Measurements from ENCODE around the gene KIF3A. TPM values are rescaled to one million over a fixed set of nuclear protein-coding genes. Genes with fewer than 3 reads are reported as not detected.
A peak's percentile ranks its signal among the peaks of the same experiment; 100 is the strongest.

KIF3A gene
- total RNA-seq, 2 donors from 2014 or later, result 5.9 to 14.0 TPM

DNA sequence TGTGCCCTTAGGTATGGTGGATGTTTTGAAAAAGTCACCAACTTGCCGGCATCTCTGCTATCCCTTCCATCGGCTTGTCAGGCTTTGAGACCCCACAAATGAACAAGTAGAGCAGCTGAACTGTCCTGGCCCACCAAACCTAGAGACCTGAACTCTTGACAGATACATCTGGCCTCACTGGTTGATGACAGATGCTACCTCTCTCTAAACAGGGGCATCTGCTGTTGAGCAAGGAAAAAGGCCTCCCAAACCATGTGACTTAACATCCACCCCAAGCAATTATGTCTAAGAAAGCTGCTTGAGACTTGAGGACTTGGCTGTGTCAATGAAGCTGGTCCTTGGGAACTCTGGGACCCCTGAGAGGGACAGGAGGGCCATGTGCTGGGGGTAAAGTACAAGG, 12.2 kb upstream of the KIF3A start:
- Histone ChIP-seq H3K9me3 (no peaks in the 10 kb centered on the region), H3K27me3 (replicated peaks; ENCODE audit: insufficient read depth) (no peaks in the 10 kb centered on the region), H3K4me3 (no peak overlapping the region), H3K27ac (no peak overlapping the region), H3K36me3 (no peaks in the 10 kb centered on the region), H3K4me1 (replicated peaks) (no peaks in the 10 kb centered on the region)
- WGBS, result 100% methylated on average over 2 of the region's 2 CpGs
- no peak for DNase-seq (ENCODE audit: low spot score)
- TF ChIP-seq POLR2A (IDR thresholded peaks at IDR 0.05) (no peak), POLR2AphosphoS5 (IDR thresholded peaks at IDR 0.05) (no peak)
- TF ChIP-seq, protein P1, sequence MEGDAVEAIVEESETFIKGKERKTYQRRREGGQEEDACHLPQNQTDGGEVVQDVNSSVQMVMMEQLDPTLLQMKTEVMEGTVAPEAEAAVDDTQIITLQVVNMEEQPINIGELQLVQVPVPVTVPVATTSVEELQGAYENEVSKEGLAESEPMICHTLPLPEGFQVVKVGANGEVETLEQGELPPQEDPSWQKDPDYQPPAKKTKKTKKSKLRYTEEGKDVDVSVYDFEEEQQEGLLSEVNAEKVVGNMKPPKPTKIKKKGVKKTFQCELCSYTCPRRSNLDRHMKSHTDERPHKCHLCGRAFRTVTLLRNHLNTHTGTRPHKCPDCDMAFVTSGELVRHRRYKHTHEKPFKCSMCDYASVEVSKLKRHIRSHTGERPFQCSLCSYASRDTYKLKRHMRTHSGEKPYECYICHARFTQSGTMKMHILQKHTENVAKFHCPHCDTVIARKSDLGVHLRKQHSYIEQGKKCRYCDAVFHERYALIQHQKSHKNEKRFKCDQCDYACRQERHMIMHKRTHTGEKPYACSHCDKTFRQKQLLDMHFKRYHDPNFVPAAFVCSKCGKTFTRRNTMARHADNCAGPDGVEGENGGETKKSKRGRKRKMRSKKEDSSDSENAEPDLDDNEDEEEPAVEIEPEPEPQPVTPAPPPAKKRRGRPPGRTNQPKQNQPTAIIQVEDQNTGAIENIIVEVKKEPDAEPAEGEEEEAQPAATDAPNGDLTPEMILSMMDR (IDR thresholded peaks at IDR 0.05), result no peak
- intact Hi-C loops (cut with DNase I), result no loop called here

DNA sequence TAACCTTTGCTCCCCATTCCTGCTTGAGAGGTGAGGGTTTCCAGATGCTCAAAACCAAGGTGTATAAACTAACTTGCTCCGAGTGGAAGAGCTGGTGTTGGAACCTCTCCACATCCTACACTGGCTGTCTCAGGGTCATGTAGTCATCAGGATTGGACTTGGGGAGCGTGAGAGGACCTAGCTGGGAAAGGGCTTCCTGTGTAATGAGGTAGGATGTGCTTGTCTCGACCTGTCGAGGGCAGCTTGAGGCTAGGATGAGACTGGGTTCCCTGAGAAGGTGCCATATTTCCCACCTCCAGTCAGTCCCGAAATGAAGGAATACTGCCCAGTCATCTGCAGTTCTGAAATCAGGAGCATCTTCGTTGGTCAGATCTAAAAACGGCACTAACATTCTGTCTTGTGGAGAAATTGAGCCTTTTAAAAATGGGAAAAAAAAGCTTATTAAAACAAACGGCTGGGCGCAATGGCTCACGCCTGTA, 11.2 kb upstream of the KIF3A start:
- DNase-seq (ENCODE audit: low spot score), result no peak
- no peaks in the 10 kb centered on the region for H3K36me3 ChIP-seq
- no peaks in the 10 kb centered on the region for H3K27me3 ChIP-seq (replicated peaks; ENCODE audit: insufficient read depth)
- no peaks in the 10 kb centered on the region for H3K4me1 ChIP-seq (replicated peaks)
- intact Hi-C loops (cut with DNase I), result no loop called here
- H3K4me3 ChIP-seq, result no peak overlapping the region
- no peak overlapping the region for H3K27ac ChIP-seq
- 82% methylated on average over 10 of the region's 10 CpGs for WGBS
- H3K9me3 ChIP-seq, result no peaks in the 10 kb centered on the region
- TF ChIP-seq, protein P1 (IDR thresholded peaks at IDR 0.05), result no peak
- TF ChIP-seq POLR2A (IDR thresholded peaks at IDR 0.05), result no peak
- TF ChIP-seq POLR2AphosphoS5 (IDR thresholded peaks at IDR 0.05), result no peak

DNA sequence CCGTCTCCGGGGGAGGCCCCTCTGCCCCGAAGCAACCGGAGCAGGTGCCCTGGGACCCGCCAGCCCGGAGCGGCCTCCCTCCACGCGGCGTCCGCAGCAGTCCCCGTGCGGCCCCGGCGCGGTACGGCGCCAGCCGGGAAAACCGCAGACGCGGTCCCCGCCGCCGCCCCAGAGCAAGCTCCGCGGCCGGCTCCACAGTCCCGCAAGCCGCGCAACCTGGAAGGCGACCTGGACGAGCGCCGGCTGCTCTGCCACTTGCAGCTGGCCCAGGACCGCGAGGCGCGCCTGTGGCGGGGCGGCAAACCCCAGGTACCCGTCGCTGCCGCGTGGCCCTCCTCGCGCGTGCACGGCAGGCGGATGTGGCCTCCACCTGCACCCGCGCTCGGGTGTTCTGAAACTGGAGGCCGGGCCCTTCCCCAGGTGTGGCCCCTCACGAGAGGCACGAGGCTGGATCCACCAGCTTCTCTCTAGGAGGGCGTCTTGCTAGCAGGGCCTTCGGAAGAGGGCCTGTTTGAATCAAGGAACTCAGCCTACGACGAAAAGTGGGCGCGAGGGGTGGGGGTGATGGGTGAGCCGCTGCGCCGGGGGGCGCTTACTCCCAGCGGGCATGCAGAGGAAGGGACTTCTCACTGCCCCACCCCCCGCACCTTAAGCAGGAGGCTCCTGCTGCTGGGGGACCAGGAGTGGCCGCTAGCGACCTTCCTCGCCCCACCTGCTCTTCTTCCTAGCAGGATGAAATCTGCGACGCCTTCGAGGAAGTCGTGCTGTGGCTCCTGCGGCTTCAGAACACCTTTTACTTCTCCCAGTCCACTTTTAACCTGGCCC, 10.5 kb upstream of the KIF3A start:
- Histone ChIP-seq H3K27ac (no peak overlapping the region), H3K9me3 (no peaks in the 10 kb centered on the region), H3K4me1 (replicated peaks) (no peaks in the 10 kb centered on the region), H3K4me3 (peak overlapping the region; percentile 34 to 48), H3K36me3 (no peaks in the 10 kb centered on the region), H3K27me3 (replicated peaks; ENCODE audit: insufficient read depth) (no peaks in the 10 kb centered on the region)
- no peak for DNase-seq (ENCODE audit: low spot score)
- intact Hi-C loops (cut with DNase I), result no loop called here
- TF ChIP-seq POLR2AphosphoS5 (IDR thresholded peaks at IDR 0.05), result no peak
- TF ChIP-seq POLR2A (IDR thresholded peaks at IDR 0.05), result no peak
- TF ChIP-seq, protein P1 (IDR thresholded peaks at IDR 0.05), result no peak
- 66% methylated on average over 27 of the region's 76 CpGs for WGBS

DNA sequence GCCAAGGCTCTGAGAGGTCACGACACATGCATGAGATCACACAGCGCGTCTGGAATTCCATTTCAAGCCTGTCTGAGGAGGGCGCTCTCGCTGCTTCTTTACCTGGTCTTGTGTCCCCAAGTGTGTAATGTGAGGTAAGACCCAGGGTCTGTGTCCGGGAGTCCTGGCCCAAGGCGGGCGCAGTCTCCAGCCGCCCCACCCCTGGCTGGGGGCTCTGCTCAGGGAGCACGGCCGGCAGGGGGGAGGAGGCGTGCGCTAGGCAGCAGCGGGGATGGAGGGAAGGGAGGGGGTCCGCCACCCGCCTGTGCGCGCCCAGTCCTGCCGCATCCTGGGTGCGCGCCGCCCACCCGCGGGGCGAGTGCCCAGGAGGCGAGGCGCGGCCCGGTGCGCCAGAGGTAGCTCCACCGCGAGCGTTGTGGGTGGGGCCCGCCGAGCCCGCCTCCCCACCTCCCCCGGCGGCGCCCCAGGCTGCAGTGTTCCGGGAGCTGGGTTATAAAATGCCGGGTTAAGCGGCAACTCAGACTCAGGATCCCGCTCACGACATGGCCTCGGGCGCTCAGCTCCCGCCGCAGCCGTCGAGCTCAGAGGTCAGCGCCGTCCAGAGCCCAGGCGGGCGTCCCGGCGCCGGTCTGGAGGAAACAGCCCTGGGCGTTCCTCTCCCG, 9.7 kb upstream of the KIF3A start, which contains the start of gene CCNI2:
Gene CCNI2, plus strand, starts transcription at position 473 of the 662 bp plus-strand sequence. Its CDS starts 70 bp downstream, at position 543.
- DNase-seq (ENCODE audit: low spot score), result peak; percentile 38
- intact Hi-C loops (cut with DNase I), result no loop called here
- Histone ChIP-seq H3K27ac (no peak within 1 kb of the TSS), H3K27me3 (replicated peaks; ENCODE audit: insufficient read depth) (no peaks in the 10 kb centered on the region), H3K4me1 (replicated peaks) (no peaks in the 10 kb centered on the region), H3K36me3 (no peaks in the 10 kb centered on the region), H3K4me3 (peak within 1 kb of the TSS; percentile 34 to 48), H3K9me3 (no peaks in the 10 kb centered on the region)
- WGBS, result 7% methylated on average over 25 of the region's 59 CpGs
- TF ChIP-seq, protein P1 (IDR thresholded peaks at IDR 0.05), result peak in 2 of 4 experiments; percentile 13 to 36
- TF ChIP-seq POLR2A (IDR thresholded peaks at IDR 0.05) (no peak), POLR2AphosphoS5 (IDR thresholded peaks at IDR 0.05) (no peak)

Data from prostate gland (tissue), 2 donors.